Measurements from ENCODE around the gene HS1BP3.
A peak's percentile ranks its signal among the peaks of the same experiment; 100 is the strongest.

Gene HS1BP3

DNA sequence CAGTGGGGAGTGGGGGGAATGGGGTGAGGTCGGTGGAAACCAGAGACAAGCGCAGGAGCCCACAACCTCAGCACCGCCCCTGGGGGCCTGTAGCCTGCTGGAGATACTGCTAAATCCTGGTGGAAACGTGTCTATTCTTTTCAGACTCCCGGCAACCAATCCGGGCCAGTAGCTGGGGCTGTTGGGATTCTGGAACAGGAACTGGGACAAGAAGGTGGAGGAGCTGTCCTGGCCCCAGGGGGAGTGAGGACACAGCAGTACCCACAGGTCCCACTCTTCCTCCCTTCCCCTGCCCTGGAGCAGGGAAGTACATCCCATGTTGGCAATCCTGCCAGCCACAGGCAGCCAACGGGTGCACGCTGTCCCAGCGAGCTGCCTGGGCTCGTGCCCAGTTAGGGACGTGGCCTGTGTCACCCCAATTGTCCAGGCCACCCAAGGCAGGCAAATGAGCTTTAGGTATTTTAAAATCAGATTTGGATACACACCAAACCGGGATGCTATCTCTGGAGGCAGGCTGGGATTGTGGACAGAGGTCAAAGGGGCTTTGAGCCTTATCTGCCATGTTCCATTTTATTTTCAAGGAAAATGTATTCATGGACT is 51.8 kb downstream of the HS1BP3 start:
- TF ChIP-seq, protein P1, sequence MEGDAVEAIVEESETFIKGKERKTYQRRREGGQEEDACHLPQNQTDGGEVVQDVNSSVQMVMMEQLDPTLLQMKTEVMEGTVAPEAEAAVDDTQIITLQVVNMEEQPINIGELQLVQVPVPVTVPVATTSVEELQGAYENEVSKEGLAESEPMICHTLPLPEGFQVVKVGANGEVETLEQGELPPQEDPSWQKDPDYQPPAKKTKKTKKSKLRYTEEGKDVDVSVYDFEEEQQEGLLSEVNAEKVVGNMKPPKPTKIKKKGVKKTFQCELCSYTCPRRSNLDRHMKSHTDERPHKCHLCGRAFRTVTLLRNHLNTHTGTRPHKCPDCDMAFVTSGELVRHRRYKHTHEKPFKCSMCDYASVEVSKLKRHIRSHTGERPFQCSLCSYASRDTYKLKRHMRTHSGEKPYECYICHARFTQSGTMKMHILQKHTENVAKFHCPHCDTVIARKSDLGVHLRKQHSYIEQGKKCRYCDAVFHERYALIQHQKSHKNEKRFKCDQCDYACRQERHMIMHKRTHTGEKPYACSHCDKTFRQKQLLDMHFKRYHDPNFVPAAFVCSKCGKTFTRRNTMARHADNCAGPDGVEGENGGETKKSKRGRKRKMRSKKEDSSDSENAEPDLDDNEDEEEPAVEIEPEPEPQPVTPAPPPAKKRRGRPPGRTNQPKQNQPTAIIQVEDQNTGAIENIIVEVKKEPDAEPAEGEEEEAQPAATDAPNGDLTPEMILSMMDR (IDR thresholded peaks at IDR 0.05), result no peak
- no peaks in the 10 kb centered on the region for H3K27me3 ChIP-seq (ENCODE audit: control insufficient read depth, insufficient read depth, low read length)
- H3K4me1 ChIP-seq, result peaks cover 10% of the 10 kb centered on the region
- H3K9me3 ChIP-seq (ENCODE audit: control insufficient read depth, low read length), result no peaks in the 10 kb centered on the region
- no peak overlapping the region for H3K4me2 ChIP-seq (ENCODE audit: low read length)
- no peak overlapping the region for H3K9ac ChIP-seq
- peak overlapping the region; percentile 65 for H3K27ac ChIP-seq
- peaks cover 2% of the 10 kb centered on the region for H3K79me2 ChIP-seq
- H3K36me3 ChIP-seq (ENCODE audit: control insufficient read depth, insufficient read depth, low read length), result no peaks in the 10 kb centered on the region
- H3K4me3 ChIP-seq (ENCODE audit: low read depth, low read length), result no peak overlapping the region
- peak overlapping the region; percentile 48 for H2AFZ ChIP-seq

DNA sequence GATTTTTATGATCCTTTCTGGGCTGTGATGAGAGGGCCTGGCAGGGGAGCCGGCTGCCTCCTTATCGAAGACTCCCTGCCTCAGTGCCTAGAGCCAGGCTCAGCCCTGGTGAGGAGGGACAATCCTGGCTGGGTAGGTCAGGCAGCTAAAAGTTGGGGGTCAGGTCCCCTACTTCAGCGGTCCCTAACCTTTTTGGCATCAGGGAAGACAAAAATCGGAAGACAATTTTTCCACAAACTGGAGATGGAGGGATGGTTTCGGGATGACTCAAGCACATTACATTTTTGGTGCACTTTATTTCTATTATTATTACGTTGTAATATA is 53.1 kb downstream of the HS1BP3 start:
- Histone ChIP-seq H3K4me2 (ENCODE audit: low read length) (no peak overlapping the region), H3K4me1 (peaks cover 10% of the 10 kb centered on the region), H3K9ac (no peak overlapping the region), H3K27me3 (ENCODE audit: control insufficient read depth, insufficient read depth, low read length) (no peaks in the 10 kb centered on the region), H3K79me2 (peaks cover 2% of the 10 kb centered on the region), H2AFZ (no peak overlapping the region), H3K36me3 (ENCODE audit: control insufficient read depth, insufficient read depth, low read length) (no peaks in the 10 kb centered on the region), H3K27ac (peak overlapping the region; percentile 22), H3K9me3 (ENCODE audit: control insufficient read depth, low read length) (no peaks in the 10 kb centered on the region), H3K4me3 (ENCODE audit: low read depth, low read length) (no peak overlapping the region)
- TF ChIP-seq, protein P1 (IDR thresholded peaks at IDR 0.05), result no peak

DNA sequence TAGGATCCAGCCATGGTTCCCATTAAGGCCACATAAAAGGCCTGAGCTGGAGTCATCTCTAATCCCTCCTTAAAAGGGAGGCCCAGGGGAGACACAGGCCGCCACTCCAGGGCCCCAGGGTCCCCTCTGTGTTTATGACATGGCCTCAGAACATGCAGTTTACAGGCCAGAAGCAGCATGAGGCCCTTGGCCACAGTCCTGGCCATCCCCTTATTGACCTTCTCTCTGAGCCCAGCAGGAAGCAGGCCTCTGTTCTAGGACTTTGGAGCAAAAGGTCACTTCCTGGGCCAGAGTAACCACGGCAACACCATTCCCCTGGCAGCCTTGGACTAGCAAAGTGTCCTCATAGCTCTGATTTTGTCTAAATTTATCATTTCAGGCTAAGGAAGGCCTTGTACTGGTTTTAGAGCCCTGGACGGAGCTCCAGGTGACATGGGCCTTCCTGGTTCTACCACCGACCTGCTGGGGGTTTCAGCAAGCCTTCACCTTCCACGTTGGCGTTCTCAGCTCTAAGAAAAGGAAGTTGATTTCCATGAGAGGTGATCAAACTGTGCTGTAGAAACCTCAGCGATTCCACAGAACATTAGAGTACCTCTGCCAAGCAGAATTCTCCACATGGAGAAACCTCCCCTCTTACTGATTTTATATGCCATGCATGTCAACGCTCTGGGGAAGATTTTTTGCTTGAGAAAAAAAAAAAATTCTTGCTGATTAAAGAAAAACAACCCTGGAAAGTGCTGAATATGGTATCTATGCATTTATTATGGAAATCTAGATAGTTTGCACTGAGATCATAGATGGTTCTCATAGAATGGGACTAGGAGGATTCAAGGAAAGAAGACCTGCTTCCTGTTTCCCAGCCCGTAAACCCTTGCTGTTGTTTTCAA is 53.7 kb downstream of the HS1BP3 start:
- no peaks in the 10 kb centered on the region for H3K36me3 ChIP-seq (ENCODE audit: control insufficient read depth, insufficient read depth, low read length)
- H3K79me2 ChIP-seq, result peaks cover 2% of the 10 kb centered on the region
- H3K9me3 ChIP-seq (ENCODE audit: control insufficient read depth, low read length), result no peaks in the 10 kb centered on the region
- peak overlapping the region; percentile 61 for H3K27ac ChIP-seq
- no peak overlapping the region for H3K4me3 ChIP-seq (ENCODE audit: low read depth, low read length)
- H3K4me1 ChIP-seq, result peaks cover 10% of the 10 kb centered on the region
- H2AFZ ChIP-seq, result no peak overlapping the region
- H3K9ac ChIP-seq, result no peak overlapping the region
- no peaks in the 10 kb centered on the region for H3K27me3 ChIP-seq (ENCODE audit: control insufficient read depth, insufficient read depth, low read length)
- H3K4me2 ChIP-seq (ENCODE audit: low read length), result no peak overlapping the region
- TF ChIP-seq, protein P1 (IDR thresholded peaks at IDR 0.05), result no peak

DNA sequence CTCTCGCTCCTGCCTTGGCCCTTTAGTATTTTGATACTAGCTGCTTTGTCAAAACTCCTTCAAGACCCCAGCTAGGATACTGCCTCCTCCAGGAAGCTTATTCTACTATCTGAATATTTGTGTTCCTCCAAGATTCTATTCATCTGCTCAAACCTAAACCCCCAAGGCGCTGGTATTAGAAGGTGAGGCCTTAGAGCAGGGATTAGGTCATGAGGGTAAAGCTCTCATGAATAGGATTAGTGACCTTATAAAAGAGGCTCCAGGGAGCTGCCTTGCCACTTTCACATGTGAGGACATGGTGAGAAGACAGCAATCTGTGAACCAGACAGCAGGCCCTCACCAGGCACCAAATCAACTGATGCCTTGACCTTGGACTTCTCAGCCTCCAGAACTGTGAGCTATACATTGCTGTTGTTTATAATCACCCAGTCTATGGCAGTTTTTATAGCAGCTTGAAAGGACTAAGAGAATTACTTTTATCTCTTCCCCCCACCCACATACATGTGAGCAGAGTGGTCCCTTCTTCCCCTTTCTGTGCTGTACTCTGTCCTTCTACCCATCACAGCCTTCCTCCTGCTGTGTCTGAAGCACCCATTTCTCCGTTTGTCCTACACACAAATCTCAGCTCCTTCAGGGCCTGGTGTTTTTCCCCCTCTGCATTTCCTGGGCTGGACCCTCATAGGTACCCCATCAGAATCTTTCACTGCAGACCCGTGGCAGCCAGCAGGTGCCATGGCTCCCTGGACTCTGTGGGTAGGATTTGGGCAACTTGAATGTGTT is 54.5 kb downstream of the HS1BP3 start:
- H3K9ac ChIP-seq, result no peak overlapping the region
- peak overlapping the region; percentile 61 for H3K27ac ChIP-seq
- H3K4me1 ChIP-seq, result peaks cover 10% of the 10 kb centered on the region
- no peak overlapping the region for H3K4me3 ChIP-seq (ENCODE audit: low read depth, low read length)
- no peaks in the 10 kb centered on the region for H3K27me3 ChIP-seq (ENCODE audit: control insufficient read depth, insufficient read depth, low read length)
- TF ChIP-seq, protein P1 (IDR thresholded peaks at IDR 0.05), result no peak
- no peaks in the 10 kb centered on the region for H3K9me3 ChIP-seq (ENCODE audit: control insufficient read depth, low read length)
- no peaks in the 10 kb centered on the region for H3K36me3 ChIP-seq (ENCODE audit: control insufficient read depth, insufficient read depth, low read length)
- no peak overlapping the region for H2AFZ ChIP-seq
- H3K79me2 ChIP-seq, result peaks cover 2% of the 10 kb centered on the region
- no peak overlapping the region for H3K4me2 ChIP-seq (ENCODE audit: low read length)
